GM23248 (cell line): ENCODE measurements around the gene ATE1. TPM values are rescaled to one million over a fixed set of nuclear protein-coding genes. Genes with fewer than 3 reads are reported as not detected.

Experiments
- DNase-seq: peaks from one replicate; pipeline ENCODE4 v3.0.0-alpha.2; 2015
- H2AFZ ChIP-seq: fragments of 200-600 bp; sonication (generic); 2 replicates; pipeline ENCODE4 v1.6.1; 2016; ENCODE audit warnings: antibody characterized with exemption
- H3F3A ChIP-seq: fragments of 200-600 bp; sonication (generic); 2 replicates; pipeline ENCODE4 v1.6.1; 2016; ENCODE audit warnings: mild to moderate bottlenecking, antibody characterized with exemption, mixed run types; ENCODE audit not compliant: insufficient read depth
- H3K27ac ChIP-seq: fragments of 200-600 bp; sonication (generic); 2 replicates; pipeline ENCODE4 v1.5.1; 2016; ENCODE audit warnings: mild to moderate bottlenecking
- H3K27me3 ChIP-seq: fragments of 200-600 bp; sonication (generic); replicated peaks from 2 replicates; pipeline ENCODE4 v1.6.1; 2016; ENCODE audit warnings: mild to moderate bottlenecking; ENCODE audit not compliant: insufficient read depth
- H3K36me3 ChIP-seq: fragments of 200-600 bp; sonication (generic); 2 replicates; pipeline ENCODE4 v1.6.1; 2016; ENCODE audit warnings: low read depth, mild to moderate bottlenecking
- H3K4me1 ChIP-seq: fragments of 200-600 bp; sonication (generic); 2 replicates; pipeline ENCODE4 v1.6.1; 2016; ENCODE audit warnings: mild to moderate bottlenecking; ENCODE audit not compliant: insufficient read depth
- H3K4me2 ChIP-seq: fragments of 200-600 bp; sonication (generic); one replicate; pipeline ENCODE4 v1.6.1; 2016; ENCODE audit warnings: mild to moderate bottlenecking; ENCODE audit not compliant: unreplicated experiment
- H3K4me3 ChIP-seq: fragments of 200-600 bp; sonication (generic); 2 replicates; pipeline ENCODE4 v1.5.1; 2016; ENCODE audit warnings: mild to moderate bottlenecking
- H3K79me2 ChIP-seq: fragments of 200-600 bp; sonication (generic); 2 replicates; pipeline ENCODE4 v1.6.1; 2016; ENCODE audit warnings: mild to moderate bottlenecking; ENCODE audit not compliant: insufficient read depth
- H3K9ac ChIP-seq: fragments of 200-600 bp; sonication (generic); 2 replicates; pipeline ENCODE4 v1.6.1; 2016; ENCODE audit warnings: mild to moderate bottlenecking
- H3K9me2 ChIP-seq: fragments of 200-600 bp; sonication (generic); 2 replicates; pipeline ENCODE4 v1.6.1; 2016; ENCODE audit warnings: mixed run types, mild to moderate bottlenecking, moderate library complexity; ENCODE audit not compliant: insufficient read depth
- H3K9me3 ChIP-seq: fragments of 200-600 bp; sonication (generic); one replicate; pipeline ENCODE4 v1.6.1; 2017; ENCODE audit warnings: low read depth
- H4K20me1 ChIP-seq: fragments of 200-600 bp; sonication (generic); 2 replicates; pipeline ENCODE4 v1.6.0; 2016; ENCODE audit not compliant: insufficient read depth
- EZH2 ChIP-seq: fragments of 200-600 bp; sonication (generic); IDR thresholded peaks from 2 replicates; pipeline ENCODE4 v1.6.1; 2018; ENCODE audit warnings: antibody characterized with exemption, mild to moderate bottlenecking; ENCODE audit not compliant: insufficient read depth, poor library complexity, severe bottlenecking
- EZH2phosphoT487 ChIP-seq: fragments of 200-600 bp; sonication (generic); IDR thresholded peaks from 2 replicates; pipeline ENCODE4 v1.6.1; 2018; ENCODE audit warnings: antibody characterized with exemption, moderate library complexity, mild to moderate bottlenecking, low read depth; ENCODE audit not compliant: insufficient read depth
- WGBS, 2 experiments: methylation state at CpG; one replicate each; pipeline ENCODE4 v1.1.6; 2015 to 2017; ENCODE audit warnings: low lambda C conversion rate in 2 of 2, low coverage in 1 of 2; ENCODE audit errors: missing lambda C conversion rate in 2 of 2; 5-methylcytosine and 5-hydroxymethylcytosine counted together
- in situ Hi-C: fragments of 300-500 bp; cut with MboI; formaldehyde crosslinking; loops from 2 replicates; pipeline ENCODE4 v1.15.0; 2020
- polyA plus RNA-seq: library from polyadenylated mRNA; unstranded; fragments of >200 nt; fragmentation: Nextera tagmentation; extraction: Ambion mirVana; gene quantifications from 2 replicates; pipeline ENCODE4 v1.2.1, GENCODE V29; 2016
- total RNA-seq: library from RNA; depleted of rRNA; stranded (reverse); fragments of >200 nt; shearing (Covaris generic); gene quantifications from 2 replicates; pipeline ENCODE4 v1.2.3, GENCODE V29; 2014

ATE1 gene
- total and polyA plus RNA-seq, 2 experiments from 2014 or later: 14.8 to 19.1 TPM

- no peaks in the 10 kb centered on the region for H3K79me2 ChIP-seq
- peak; percentile 57 for DNase-seq
- H3K4me2 ChIP-seq: no peak overlapping the region
- no peaks in the 10 kb centered on the region for H3K36me3 ChIP-seq
- H3K27ac ChIP-seq: no peak overlapping the region
- no peaks in the 10 kb centered on the region for H3K9me2 ChIP-seq
- no peaks in the 10 kb centered on the region for H3K4me1 ChIP-seq
- in situ Hi-C loops: no loop called here
- no peaks in the 10 kb centered on the region for H4K20me1 ChIP-seq
- 0 out of 2 replicates have a peak, but pooled peaks cover under 1% of the 10 kb centered on the region for H3K27me3 ChIP-seq
- no peak overlapping the region for H3K9ac ChIP-seq
- no peak overlapping the region for H2AFZ ChIP-seq
- no peaks in the 10 kb centered on the region for H3F3A ChIP-seq
- no peak overlapping the region for H3K4me3 ChIP-seq
- 5 to 14% methylated on average over 3 of the region's 3 CpGs for WGBS, 2 experiments
- no peak for TF ChIP-seq EZH2
- TF ChIP-seq EZH2phosphoT487: no peak
- no peaks in the 10 kb centered on the region for H3K9me3 ChIP-seq
These were observed 205.2 kb downstream of the ATE1 start for GRCh38 chr10:121722665-121723064.

- no peak overlapping the region for H3K4me3 ChIP-seq
- TF ChIP-seq EZH2phosphoT487: no peak
- TF ChIP-seq EZH2: no peak
- WGBS, 2 experiments: 15 to 23% methylated on average over 4 of the region's 4 CpGs
- DNase-seq: no peak
- H3F3A ChIP-seq: no peaks in the 10 kb centered on the region
- no peaks in the 10 kb centered on the region for H4K20me1 ChIP-seq
- H3K27me3 ChIP-seq: no peaks in the 10 kb centered on the region
- H3K9me2 ChIP-seq: no peaks in the 10 kb centered on the region
- no peak overlapping the region for H3K27ac ChIP-seq
- no peaks in the 10 kb centered on the region for H3K36me3 ChIP-seq
- no peak overlapping the region for H2AFZ ChIP-seq
- H3K79me2 ChIP-seq: no peaks in the 10 kb centered on the region
- in situ Hi-C loops: no loop called here
- H3K9ac ChIP-seq: no peak overlapping the region
- H3K4me1 ChIP-seq: no peaks in the 10 kb centered on the region
- no peaks in the 10 kb centered on the region for H3K9me3 ChIP-seq
- H3K4me2 ChIP-seq: no peak overlapping the region
These were observed 206.6 kb downstream of the ATE1 start for GRCh38 chr10:121721257-121721656.

- TF ChIP-seq EZH2 (no peak), EZH2phosphoT487 (no peak)
- Histone ChIP-seq H2AFZ (no peak overlapping the region), H3K27ac (no peak overlapping the region), H3K9ac (no peak overlapping the region), H3K79me2 (no peaks in the 10 kb centered on the region), H3K4me1 (no peaks in the 10 kb centered on the region), H3K27me3 (no peaks in the 10 kb centered on the region), H3K4me2 (no peak overlapping the region), H3K4me3 (no peak overlapping the region), H3K9me3 (no peaks in the 10 kb centered on the region), H3K9me2 (no peaks in the 10 kb centered on the region), H3F3A (no peaks in the 10 kb centered on the region), H3K36me3 (no peaks in the 10 kb centered on the region), H4K20me1 (no peaks in the 10 kb centered on the region)
- in situ Hi-C loops: no loop called here
- 40 to 50% methylated on average over 1 of the region's 1 CpG for WGBS, 2 experiments
- DNase-seq: no peak
These were observed 211.9 kb downstream of the ATE1 start for GRCh38 chr10:121715969-121716368.

DNA sequence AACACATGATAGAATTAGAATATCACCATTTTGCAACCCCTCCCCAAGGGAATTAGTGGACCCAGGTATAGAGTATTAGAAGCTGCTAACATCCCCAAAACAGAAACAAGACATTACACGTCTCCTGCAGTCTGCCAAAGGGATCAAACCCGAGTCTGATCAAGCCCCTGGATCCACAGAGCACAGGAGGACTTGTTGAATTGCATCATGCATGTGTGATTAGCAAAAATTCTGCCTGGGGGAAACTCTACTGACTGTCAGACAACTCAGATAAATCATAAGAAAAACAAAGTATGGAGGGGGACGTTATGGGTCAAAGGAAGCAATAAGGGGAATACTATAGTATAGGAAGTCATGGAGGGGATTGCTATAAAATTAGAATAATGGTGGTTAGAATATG is 212.8 kb downstream of the ATE1 start:
- Histone ChIP-seq H3K4me1 (no peaks in the 10 kb centered on the region), H3K9me3 (no peaks in the 10 kb centered on the region), H3K4me2 (no peak overlapping the region), H4K20me1 (no peaks in the 10 kb centered on the region), H3K79me2 (no peaks in the 10 kb centered on the region), H2AFZ (no peak overlapping the region), H3K27ac (no peak overlapping the region), H3K9me2 (no peaks in the 10 kb centered on the region), H3K9ac (no peak overlapping the region), H3K36me3 (no peaks in the 10 kb centered on the region), H3F3A (no peaks in the 10 kb centered on the region), H3K27me3 (no peaks in the 10 kb centered on the region), H3K4me3 (no peak overlapping the region)
- in situ Hi-C loops: no loop called here
- TF ChIP-seq EZH2 (no peak), EZH2phosphoT487 (no peak)
- 58 to 65% methylated on average over 3 of the region's 3 CpGs for WGBS, 2 experiments
- DNase-seq: no peak

DNA sequence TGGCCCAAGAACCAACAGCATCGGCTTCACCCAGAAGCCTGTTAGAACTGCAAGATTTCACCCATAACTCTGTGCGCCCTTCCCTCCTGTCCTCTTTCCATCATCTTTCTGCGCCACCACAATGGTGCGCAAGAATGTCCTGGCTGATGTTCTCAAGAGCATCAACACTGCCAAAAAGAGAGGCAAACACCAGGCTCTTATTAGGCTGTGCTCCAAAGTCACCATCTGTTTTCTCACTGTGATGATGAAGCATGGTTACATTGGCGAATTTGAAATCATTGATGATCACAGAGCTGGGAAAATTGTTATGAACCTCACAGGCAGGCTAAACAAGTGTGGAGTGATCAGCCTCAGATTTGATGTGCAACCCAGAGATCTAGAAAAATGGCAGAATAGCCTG is 214.3 kb downstream of the ATE1 start:
- Histone ChIP-seq H3K9ac (no peak overlapping the region), H3F3A (no peaks in the 10 kb centered on the region), H3K9me2 (no peaks in the 10 kb centered on the region), H3K36me3 (no peaks in the 10 kb centered on the region), H3K27me3 (no peaks in the 10 kb centered on the region), H3K4me1 (no peaks in the 10 kb centered on the region), H3K79me2 (no peaks in the 10 kb centered on the region), H4K20me1 (no peaks in the 10 kb centered on the region), H2AFZ (no peak overlapping the region), H3K4me3 (no peak overlapping the region), H3K27ac (no peak overlapping the region), H3K4me2 (no peak overlapping the region), H3K9me3 (no peaks in the 10 kb centered on the region)
- 44 to 47% methylated on average over 5 of the region's 5 CpGs for WGBS, 2 experiments
- DNase-seq: no peak
- TF ChIP-seq EZH2phosphoT487 (no peak), EZH2 (no peak)
- in situ Hi-C loops: no loop called here
